Measurements from ENCODE around the gene PRDX1.

DNA sequence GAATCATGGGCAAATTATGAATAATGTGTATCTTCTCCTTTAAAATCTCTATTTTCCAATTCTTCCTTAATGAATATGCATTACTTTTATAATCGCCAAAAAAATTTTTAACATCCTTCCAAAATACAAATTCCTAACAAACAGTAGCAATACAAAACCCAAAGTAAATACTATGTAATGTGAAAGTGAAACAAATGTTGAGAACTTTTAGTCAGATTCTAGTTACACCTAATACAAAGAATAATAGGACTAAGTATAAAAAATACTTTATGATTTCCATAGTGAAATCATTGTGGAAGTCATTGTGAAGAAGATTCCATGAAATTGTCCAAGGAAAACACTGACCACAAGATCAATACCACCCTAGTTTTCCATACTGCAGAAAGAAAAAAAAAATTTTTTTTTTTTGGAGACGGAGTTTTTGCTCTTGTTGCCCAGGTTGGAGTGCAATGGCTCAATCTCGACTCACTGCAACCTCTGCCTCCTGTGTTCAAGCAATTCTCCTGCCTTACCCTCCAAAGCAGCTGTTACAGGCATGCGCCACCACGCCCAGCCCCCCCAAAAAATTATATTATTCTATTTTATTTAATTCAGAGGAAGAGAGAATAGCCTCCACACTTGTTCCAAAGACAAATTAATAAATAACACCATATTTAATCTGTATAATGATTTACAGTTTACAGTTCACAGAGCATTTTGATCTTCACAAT lies 42.5 kb downstream of the PRDX1 start:
- TF ChIP-seq, protein P1, sequence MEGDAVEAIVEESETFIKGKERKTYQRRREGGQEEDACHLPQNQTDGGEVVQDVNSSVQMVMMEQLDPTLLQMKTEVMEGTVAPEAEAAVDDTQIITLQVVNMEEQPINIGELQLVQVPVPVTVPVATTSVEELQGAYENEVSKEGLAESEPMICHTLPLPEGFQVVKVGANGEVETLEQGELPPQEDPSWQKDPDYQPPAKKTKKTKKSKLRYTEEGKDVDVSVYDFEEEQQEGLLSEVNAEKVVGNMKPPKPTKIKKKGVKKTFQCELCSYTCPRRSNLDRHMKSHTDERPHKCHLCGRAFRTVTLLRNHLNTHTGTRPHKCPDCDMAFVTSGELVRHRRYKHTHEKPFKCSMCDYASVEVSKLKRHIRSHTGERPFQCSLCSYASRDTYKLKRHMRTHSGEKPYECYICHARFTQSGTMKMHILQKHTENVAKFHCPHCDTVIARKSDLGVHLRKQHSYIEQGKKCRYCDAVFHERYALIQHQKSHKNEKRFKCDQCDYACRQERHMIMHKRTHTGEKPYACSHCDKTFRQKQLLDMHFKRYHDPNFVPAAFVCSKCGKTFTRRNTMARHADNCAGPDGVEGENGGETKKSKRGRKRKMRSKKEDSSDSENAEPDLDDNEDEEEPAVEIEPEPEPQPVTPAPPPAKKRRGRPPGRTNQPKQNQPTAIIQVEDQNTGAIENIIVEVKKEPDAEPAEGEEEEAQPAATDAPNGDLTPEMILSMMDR (conservative IDR thresholded peaks at IDR 0.05; ENCODE audit: low read depth, low read length) = no peak
- TF ChIP-seq EZH2 (IDR thresholded peaks at IDR 0.05; ENCODE audit: borderline replicate concordance, low read depth, low read length, poor library complexity, severe bottlenecking) = no peak

All from A673 (cell line).